ENCODE measurements around the gene DCAF11.

Gene DCAF11

GRCh38 chr14:24121210-24121609 is 6.6 kb downstream of the DCAF11 start (continued):
- TF ChIP-seq ZNF521 (tag by site-specific recombination; IDR thresholded peaks at IDR 0.05) (no peak), ZEB2 (tag by site-specific recombination; IDR thresholded peaks at IDR 0.05) (no peak), ZSCAN18 (tag by site-specific recombination; IDR thresholded peaks at IDR 0.05) (no peak), TCF7L2 (IDR thresholded peaks at IDR 0.05; ENCODE audit: borderline replicate concordance, low read depth, low read length) (no peak), ZNF175 (tag by site-specific recombination; IDR thresholded peaks at IDR 0.05) (no peak), ZNF548 (tag by site-specific recombination; IDR thresholded peaks at IDR 0.05) (no peak), ZNF510 (tag by site-specific recombination; IDR thresholded peaks at IDR 0.05; ENCODE audit: insufficient replicate concordance) (no peak), ZNF677 (tag by site-specific recombination; IDR thresholded peaks at IDR 0.05) (no peak)

- Histone ChIP-seq H3K4me1 (ENCODE audit: control insufficient read depth, insufficient read depth, low read length) (no peaks in the 10 kb centered on the region), H3K36me3 (ENCODE audit: control insufficient read depth in 2 of 2, insufficient read depth in 1 of 2, low read length in 2 of 2) (peaks cover 10 to 59% of the 10 kb centered on the region in 2 experiments; a peak in 2 of 3 replicates), H3K4me3 (ENCODE audit: low read depth, low read length) (no peak overlapping the region), H3K27ac (ENCODE audit: extremely low read depth, low read depth, low read length) (no peak overlapping the region), H3K9me3 (ENCODE audit: control insufficient read depth, insufficient read depth, low read depth, low read length) (no peaks in the 10 kb centered on the region)
- CTCF ChIA-PET = interaction anchor here (1.4 kb wide), 1 partner anchor 32 kb away, joined by 3 read pairs; no protein-coding TSS in a partner anchor
- TF ChIP-seq ZNF121 (tag by site-specific recombination; IDR thresholded peaks at IDR 0.05) (no peak), ZNF585B (tag by site-specific recombination; IDR thresholded peaks at IDR 0.05) (no peak), ZNF549 (tag by site-specific recombination; IDR thresholded peaks at IDR 0.05) (no peak), ZNF18 (tag by site-specific recombination; IDR thresholded peaks at IDR 0.05) (no peak), ZNF521 (tag by site-specific recombination; IDR thresholded peaks at IDR 0.05) (no peak)
- POLR2A ChIA-PET = interaction anchor here (0.6 to 1.2 kb wide), 2 partner anchors 14 to 1128 kb away, joined by 4 read pairs; partner anchors contain the start of gene PSME1
Measured at GRCh38 chr14:24122416-24122815, 7.8 kb downstream of the DCAF11 start.

GRCh38 chr14:24122898-24123297 is 8.3 kb downstream of the DCAF11 start:
- POLR2A ChIA-PET = interaction anchor here (0.6 kb wide), 1 partner anchor 1128 kb away, joined by 4 read pairs; no protein-coding TSS in a partner anchor
- peaks cover 10 to 54% of the 10 kb centered on the region in 2 experiments; a peak in 2 of 3 replicates for H3K36me3 ChIP-seq (ENCODE audit: control insufficient read depth in 2 of 2, insufficient read depth in 1 of 2, low read length in 2 of 2)
- no peak overlapping the region for H3K4me3 ChIP-seq (ENCODE audit: low read depth, low read length)
- no peak for TF ChIP-seq ZNF544 (tag by site-specific recombination; IDR thresholded peaks at IDR 0.05)
- CTCF ChIA-PET = no interaction called here
- no peaks in the 10 kb centered on the region for H3K9me3 ChIP-seq (ENCODE audit: control insufficient read depth, insufficient read depth, low read depth, low read length)
- H3K27ac ChIP-seq (ENCODE audit: extremely low read depth, low read depth, low read length) = no peak overlapping the region
- no peaks in the 10 kb centered on the region for H3K4me1 ChIP-seq (ENCODE audit: control insufficient read depth, insufficient read depth, low read length)

GRCh38 chr14:24123424-24124417 is 9.1 kb downstream of the DCAF11 start:
- ChIA-PET POLR2A (interaction anchor here (0.5 to 1.3 kb wide), 4 partner anchors 9 to 1211 kb away, joined by 3 to 11 read pairs (median 4); partner anchors contain the start of genes DCAF11, EMC9 and NRL), CTCF (interaction anchor here (0.6 to 1.2 kb wide), 2 partner anchors 14 to 37 kb away, joined by 3 read pairs; partner anchors contain the start of gene IRF9)
- Histone ChIP-seq H3K4me1 (ENCODE audit: control insufficient read depth, insufficient read depth, low read length) (no peaks in the 10 kb centered on the region), H3K36me3 (ENCODE audit: control insufficient read depth in 2 of 2, insufficient read depth in 1 of 2, low read length in 2 of 2) (peaks cover 10 to 46% of the 10 kb centered on the region in 2 experiments; a peak in 2 of 3 replicates), H3K4me3 (ENCODE audit: low read depth, low read length) (no peak overlapping the region), H3K27ac (ENCODE audit: extremely low read depth, low read depth, low read length) (no peak overlapping the region), H3K9me3 (ENCODE audit: control insufficient read depth, insufficient read depth, low read depth, low read length) (no peaks in the 10 kb centered on the region)
- no peak for TF ChIP-seq CTCF (tag by site-specific recombination; IDR thresholded peaks at IDR 0.05)
- no peak for TF ChIP-seq ZBTB1 (tag by site-specific recombination; IDR thresholded peaks at IDR 0.05)
- TF ChIP-seq HOXD13 (CRISPR knock-in tag; IDR thresholded peaks at IDR 0.05; ENCODE audit: borderline replicate concordance) = no peak
- TF ChIP-seq ZNF132 (tag by site-specific recombination; IDR thresholded peaks at IDR 0.05; ENCODE audit: borderline replicate concordance) = no peak
- TF ChIP-seq ZNF302 (tag by site-specific recombination; IDR thresholded peaks at IDR 0.05; ENCODE audit: low read depth) = no peak
- TF ChIP-seq ZNF600 (tag by site-specific recombination; IDR thresholded peaks at IDR 0.05) = no peak
- no peak for TF ChIP-seq ZNF768 (tag by site-specific recombination; IDR thresholded peaks at IDR 0.05)
- TF ChIP-seq ZNF362 (tag by site-specific recombination; IDR thresholded peaks at IDR 0.05) = no peak
- no peak for TF ChIP-seq ZNF2 (tag by site-specific recombination; IDR thresholded peaks at IDR 0.05)
- TF ChIP-seq ZNF16 (tag by site-specific recombination; IDR thresholded peaks at IDR 0.05; ENCODE audit: low read depth) = no peak
